ENCODE results near the gene TMTC1. TPM values are rescaled to one million over a fixed set of nuclear protein-coding genes. Genes with fewer than 3 reads are reported as not detected.

TMTC1 gene
- total RNA-seq, 1 donor: 3.8 TPM

DNA sequence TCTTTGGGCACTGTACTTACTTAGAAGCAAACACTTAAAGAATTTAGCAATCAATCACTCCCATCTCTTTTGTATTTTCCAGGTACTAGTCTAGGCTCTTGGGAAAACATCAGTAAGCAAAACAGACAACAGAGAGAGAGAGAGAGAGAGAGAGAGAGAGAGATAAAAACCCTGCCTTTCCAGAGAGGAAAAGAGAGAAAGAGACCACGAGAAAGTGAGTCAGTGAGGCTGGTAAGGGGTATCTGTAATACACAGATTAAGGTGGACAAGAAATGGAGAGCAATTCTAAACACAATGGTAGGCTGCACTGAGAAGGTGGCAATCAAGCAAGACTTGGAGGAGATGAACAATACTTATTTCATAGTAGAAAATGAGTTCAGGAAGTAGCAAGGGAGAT, 166.3 kb downstream of the TMTC1 start:
- H3K9me3 ChIP-seq (ENCODE audit: low read depth, low read length): no peaks in the 10 kb centered on the region
- no peaks in the 10 kb centered on the region for H3K4me1 ChIP-seq (ENCODE audit: insufficient read depth, low read length)
- no peaks in the 10 kb centered on the region for H3K27me3 ChIP-seq (ENCODE audit: insufficient read depth, low read length)
- no peak overlapping the region for H3K4me3 ChIP-seq (ENCODE audit: low read length)

DNA sequence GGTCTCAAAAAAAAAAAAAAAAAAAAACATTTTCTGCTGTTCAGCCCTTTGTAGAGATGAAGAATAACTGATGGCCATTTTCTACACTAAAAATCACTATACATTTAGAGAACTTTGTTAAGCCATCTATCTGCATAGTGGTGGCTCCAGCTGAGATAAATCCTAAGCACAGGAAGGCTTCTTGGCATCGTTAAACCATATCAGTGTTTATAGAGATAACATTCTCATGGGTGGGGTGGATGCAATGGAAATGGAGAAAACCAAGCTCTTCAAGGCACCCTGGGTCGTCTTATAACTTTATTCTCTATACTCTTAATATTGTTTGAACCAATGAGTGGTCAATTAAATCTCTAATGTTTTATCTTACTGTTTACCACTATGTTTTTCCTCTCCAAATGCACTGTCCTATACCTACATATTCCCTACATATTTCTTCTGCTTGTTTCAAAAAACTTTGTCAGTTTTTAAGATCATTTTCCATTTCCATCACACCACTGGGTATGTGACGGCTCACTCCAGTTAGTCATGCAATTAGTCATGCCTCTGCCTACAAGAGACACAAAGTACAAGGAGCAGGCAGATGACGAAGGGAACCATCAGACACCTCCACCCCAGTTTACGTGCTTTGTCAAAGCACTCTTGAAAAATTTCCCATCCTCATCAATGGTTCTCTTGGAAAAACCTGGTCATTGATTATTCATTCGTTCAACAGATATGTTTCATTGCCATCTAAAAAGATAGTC, 166.9 kb downstream of the TMTC1 start:
- no peaks in the 10 kb centered on the region for H3K4me1 ChIP-seq (ENCODE audit: insufficient read depth, low read length)
- no peaks in the 10 kb centered on the region for H3K27me3 ChIP-seq (ENCODE audit: insufficient read depth, low read length)

DNA sequence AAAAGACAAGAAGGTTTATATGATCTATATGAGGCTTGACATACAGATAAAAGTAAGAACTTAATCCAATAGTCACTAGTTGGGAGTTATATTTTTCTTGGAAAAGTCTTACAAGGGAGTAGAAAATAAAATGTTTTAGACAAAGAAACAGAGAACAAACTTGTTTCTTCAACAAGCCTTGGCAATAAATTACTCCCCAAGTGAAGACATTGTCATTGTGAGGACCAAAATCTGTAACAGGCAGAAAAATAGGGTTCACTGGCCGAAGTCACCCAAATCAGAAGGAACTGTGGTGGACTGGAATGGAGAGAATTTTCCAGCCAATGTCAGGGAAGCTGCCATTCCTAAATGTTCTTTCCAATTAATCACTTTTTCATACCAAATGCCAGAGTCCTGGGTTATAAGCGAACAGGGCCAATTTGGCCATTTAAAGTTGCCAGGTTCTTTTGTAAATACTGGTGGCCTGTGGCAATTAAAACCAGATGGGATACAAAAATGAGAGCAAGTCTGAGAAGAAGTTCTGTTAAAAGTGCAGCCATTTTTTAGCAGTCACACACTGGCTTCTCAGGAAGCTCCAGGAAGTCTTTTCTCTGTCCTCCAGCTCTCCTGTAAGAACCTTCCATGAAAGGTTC, 168.9 kb downstream of the TMTC1 start:
- H3K9me3 ChIP-seq (ENCODE audit: low read depth, low read length): no peaks in the 10 kb centered on the region
- H3K4me1 ChIP-seq (ENCODE audit: insufficient read depth, low read length): no peaks in the 10 kb centered on the region
- no peaks in the 10 kb centered on the region for H3K27me3 ChIP-seq (ENCODE audit: insufficient read depth, low read length)
- no peak overlapping the region for H3K4me3 ChIP-seq (ENCODE audit: low read length)

More for the DNA sequence above, 166.9 kb downstream of the TMTC1 start:
- Histone ChIP-seq H3K9me3 (ENCODE audit: low read depth, low read length) (no peaks in the 10 kb centered on the region), H3K4me3 (ENCODE audit: low read length) (no peak overlapping the region)

DNA sequence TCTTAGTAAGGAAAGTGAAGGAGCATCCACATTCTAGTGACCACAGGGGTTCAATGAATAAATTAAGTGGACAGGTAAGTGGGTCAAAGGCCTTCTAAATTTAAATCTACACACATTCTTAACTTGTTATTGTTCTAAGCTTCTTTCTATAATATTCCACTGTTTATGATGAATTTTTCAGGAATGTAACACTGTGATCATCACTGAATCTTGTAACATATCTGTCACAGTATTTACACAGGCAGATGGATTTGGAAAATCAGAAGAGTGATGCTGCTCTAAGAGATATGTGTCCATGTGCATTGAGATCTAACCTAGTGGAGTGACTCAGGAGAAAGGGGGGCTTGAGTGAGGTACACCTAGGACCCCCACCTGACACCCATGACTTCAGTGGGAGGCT, 170.8 kb downstream of the TMTC1 start:
- no peaks in the 10 kb centered on the region for H3K9me3 ChIP-seq (ENCODE audit: low read depth, low read length)
- H3K27me3 ChIP-seq (ENCODE audit: insufficient read depth, low read length): no peaks in the 10 kb centered on the region
- no peak overlapping the region for H3K4me3 ChIP-seq (ENCODE audit: low read length)
- H3K4me1 ChIP-seq (ENCODE audit: insufficient read depth, low read length): no peaks in the 10 kb centered on the region

DNA sequence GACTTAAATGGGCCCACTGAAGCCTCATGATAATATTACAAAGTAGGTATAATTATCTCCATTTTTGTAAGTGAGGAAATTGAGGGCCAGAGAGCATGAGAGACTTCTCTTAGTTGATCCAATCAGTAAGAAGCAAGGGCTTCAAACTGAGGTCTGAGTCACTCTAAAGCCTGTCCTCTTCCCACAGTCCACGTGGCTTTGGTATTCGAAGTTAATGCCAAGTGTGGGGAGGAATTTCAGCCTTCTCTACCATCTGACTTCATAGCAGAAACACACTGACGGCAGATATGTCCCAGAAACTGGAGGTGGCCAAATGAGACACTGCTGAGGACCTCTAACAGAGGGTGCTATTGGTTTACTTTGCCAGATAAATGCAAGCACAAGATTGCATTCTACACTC, 171.8 kb downstream of the TMTC1 start:
- Histone ChIP-seq H3K27me3 (ENCODE audit: insufficient read depth, low read length) (no peaks in the 10 kb centered on the region), H3K4me3 (ENCODE audit: low read length) (no peak overlapping the region), H3K4me1 (ENCODE audit: insufficient read depth, low read length) (no peaks in the 10 kb centered on the region), H3K9me3 (ENCODE audit: low read depth, low read length) (no peaks in the 10 kb centered on the region)

DNA sequence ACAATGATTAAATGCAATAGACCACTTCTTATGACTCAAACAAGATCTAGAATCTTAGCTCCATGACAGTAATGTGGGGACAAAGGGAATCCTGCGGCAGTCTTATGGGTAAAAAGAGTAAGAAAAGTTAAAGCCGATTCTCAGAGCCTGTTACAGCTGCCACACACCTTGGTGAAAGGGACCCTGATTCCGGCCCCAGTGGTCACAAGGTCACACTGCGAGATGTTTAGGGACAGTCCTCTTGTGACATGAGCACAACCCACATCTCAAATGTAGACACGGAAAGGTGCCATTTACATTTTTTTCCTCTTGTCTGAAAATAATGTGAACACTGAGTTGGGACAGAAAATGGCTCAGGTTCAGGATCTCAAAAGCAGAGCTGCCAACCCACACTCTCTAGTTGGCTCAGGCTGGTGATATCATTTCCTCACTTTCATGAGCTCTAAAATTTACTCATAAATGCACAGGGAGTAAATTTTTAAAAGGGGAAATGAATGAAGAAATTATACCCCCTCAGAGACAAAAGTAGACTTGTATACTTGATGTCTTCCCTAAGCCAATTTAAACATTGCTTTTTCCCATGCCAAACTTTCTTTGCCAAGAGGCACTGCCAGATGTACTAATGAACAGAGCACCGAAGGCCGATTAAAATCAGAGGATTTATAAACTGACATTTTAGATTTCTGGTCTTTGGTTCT, 173.1 kb downstream of the TMTC1 start:
- Histone ChIP-seq H3K4me3 (ENCODE audit: low read length) (no peak overlapping the region), H3K4me1 (ENCODE audit: insufficient read depth, low read length) (no peaks in the 10 kb centered on the region), H3K9me3 (ENCODE audit: low read depth, low read length) (no peaks in the 10 kb centered on the region), H3K27me3 (ENCODE audit: insufficient read depth, low read length) (no peaks in the 10 kb centered on the region)

DNA sequence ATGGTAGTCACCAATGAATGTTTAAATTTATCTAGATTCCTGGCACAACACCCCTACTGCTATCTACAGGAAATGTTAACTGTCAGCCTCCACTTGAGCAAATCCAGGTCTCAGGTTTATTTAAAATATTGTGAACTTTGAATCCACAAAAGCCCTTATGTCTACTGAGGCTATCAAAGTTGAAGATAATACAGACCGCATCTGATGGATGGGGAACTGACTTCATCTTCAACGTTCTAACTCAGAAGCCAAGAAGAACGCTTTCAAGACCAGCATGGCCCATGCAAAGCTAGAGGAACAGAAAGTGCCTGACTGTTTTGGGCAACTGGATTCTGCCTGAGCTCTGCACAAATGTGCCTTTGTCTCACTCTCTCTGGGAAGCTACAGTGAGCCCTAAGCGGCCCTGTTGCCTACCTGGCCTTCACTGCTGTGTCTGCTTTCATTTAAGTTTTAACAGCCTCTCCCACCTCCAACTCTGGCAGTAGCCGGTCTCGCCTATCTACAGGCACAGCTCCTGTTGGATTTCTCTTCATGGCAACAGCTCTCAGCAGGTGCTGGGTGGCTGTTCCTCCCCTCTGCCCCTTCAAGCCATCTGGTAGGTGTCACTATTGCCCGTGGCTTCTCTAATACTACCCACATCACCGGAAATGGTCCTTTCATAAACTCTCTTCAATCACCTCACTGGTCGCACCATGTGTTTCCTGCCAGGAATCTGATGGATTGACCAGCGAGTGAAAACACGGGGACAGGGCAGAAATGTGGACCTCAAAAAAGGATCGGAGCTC, 174.1 kb downstream of the TMTC1 start:
- Histone ChIP-seq H3K9me3 (ENCODE audit: low read depth, low read length) (no peaks in the 10 kb centered on the region), H3K27me3 (ENCODE audit: insufficient read depth, low read length) (no peaks in the 10 kb centered on the region), H3K4me1 (ENCODE audit: insufficient read depth, low read length) (no peaks in the 10 kb centered on the region), H3K4me3 (ENCODE audit: low read length) (no peak overlapping the region)

DNA sequence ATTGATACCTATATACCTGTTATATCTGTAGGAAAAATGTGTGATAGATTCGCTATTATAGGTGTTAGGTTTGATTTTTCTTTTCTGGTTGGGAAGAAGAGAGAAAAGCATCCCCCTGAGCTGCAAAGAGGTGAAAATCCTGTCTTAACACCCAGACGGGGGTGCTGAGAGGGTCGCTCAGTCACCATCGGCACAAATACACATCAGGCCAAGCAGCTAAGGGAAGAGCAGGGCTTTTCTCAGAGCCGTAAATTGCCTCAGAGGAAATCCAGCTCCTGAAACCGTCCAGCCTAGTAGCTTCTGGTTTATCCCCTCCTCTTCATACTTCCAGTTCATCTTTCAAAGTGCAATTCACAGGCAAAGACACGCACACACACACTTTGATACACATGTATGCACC, 175.2 kb downstream of the TMTC1 start:
- Histone ChIP-seq H3K9me3 (ENCODE audit: low read depth, low read length) (no peaks in the 10 kb centered on the region), H3K4me1 (ENCODE audit: insufficient read depth, low read length) (no peaks in the 10 kb centered on the region), H3K4me3 (ENCODE audit: low read length) (no peak overlapping the region), H3K27me3 (ENCODE audit: insufficient read depth, low read length) (no peaks in the 10 kb centered on the region)

DNA sequence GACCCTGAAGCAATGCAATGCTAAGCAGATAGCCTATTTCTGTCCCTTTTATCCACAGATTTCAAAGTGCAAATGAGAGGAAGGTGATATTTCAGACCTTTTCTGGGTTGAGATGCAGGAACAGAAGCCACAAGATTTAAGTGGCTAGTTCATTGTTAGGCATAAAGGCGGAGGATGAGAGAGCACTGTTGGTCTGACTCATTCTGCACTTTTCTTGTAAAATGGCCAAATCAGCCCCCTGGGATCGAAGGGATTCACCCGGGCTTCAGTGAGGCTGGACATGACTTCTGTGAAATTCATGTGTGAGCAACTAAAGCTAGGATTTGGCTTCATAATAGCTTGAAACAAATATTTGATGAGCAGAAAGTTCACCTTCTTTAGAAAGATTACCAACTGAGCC, 184.4 kb downstream of the TMTC1 start:
- Histone ChIP-seq H3K4me3 (ENCODE audit: low read length) (no peak overlapping the region), H3K27me3 (ENCODE audit: insufficient read depth, low read length) (no peaks in the 10 kb centered on the region), H3K9me3 (ENCODE audit: low read depth, low read length) (no peaks in the 10 kb centered on the region), H3K4me1 (ENCODE audit: insufficient read depth, low read length) (no peaks in the 10 kb centered on the region)

DNA sequence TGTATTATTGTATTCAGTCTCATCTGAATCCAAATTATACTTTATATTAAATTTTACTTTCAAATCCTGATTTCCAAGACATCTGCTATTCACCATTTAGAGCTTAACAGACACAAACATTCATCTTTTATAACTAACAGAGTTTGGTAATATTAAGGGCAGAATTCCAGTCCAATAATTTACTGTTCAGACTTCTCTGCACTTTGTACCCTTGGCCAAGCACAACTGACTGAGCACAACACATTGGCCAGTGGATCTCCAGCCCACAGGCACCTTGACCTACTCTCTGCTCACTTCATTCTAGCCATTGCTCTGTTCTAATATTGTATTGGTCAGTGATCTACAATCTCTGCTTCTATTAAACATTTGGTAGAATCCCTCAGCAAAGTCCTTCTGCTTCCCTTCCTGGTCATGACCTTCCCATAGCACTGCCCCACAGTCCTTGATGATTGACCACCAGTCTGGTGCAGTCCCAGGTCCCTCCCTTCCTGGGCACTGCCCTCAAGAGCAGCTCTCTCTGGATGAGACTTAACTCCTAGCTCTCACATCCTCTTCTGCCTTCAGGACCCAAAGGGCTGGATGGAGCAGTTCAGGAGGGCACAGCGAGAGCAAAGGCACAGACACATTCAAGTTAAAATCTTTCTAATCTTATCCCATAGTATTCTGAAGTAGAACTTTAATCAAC, 188.5 kb downstream of the TMTC1 start:
- H3K9me3 ChIP-seq (ENCODE audit: low read depth, low read length): no peaks in the 10 kb centered on the region
- peaks cover 3% of the 10 kb centered on the region for H3K27me3 ChIP-seq (ENCODE audit: insufficient read depth, low read length)
- no peak overlapping the region for H3K4me3 ChIP-seq (ENCODE audit: low read length)
- no peaks in the 10 kb centered on the region for H3K4me1 ChIP-seq (ENCODE audit: insufficient read depth, low read length)

DNA sequence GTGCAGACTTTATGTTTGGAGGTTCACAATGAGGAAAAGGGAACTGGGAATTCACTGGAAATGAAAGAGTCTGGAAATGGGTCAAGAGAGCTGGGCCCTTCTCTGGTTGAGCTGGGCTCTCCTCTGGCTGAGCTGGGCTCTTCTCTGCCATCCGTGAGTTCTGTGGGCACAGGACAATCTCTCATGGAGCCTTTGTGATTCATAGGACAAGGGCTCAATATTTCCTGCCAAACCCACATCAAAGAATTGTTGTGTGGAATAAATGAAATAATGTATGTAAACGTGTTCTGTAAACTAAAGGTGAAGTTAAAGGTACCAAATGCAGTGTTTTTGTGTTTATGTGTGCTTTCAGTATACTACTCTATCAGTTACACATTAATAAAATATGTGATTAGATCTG, 190.7 kb downstream of the TMTC1 start:
- Histone ChIP-seq H3K4me3 (ENCODE audit: low read length) (no peak overlapping the region), H3K27me3 (ENCODE audit: insufficient read depth, low read length) (peaks cover 3% of the 10 kb centered on the region), H3K9me3 (ENCODE audit: low read depth, low read length) (no peaks in the 10 kb centered on the region), H3K4me1 (ENCODE audit: insufficient read depth, low read length) (no peaks in the 10 kb centered on the region)

DNA sequence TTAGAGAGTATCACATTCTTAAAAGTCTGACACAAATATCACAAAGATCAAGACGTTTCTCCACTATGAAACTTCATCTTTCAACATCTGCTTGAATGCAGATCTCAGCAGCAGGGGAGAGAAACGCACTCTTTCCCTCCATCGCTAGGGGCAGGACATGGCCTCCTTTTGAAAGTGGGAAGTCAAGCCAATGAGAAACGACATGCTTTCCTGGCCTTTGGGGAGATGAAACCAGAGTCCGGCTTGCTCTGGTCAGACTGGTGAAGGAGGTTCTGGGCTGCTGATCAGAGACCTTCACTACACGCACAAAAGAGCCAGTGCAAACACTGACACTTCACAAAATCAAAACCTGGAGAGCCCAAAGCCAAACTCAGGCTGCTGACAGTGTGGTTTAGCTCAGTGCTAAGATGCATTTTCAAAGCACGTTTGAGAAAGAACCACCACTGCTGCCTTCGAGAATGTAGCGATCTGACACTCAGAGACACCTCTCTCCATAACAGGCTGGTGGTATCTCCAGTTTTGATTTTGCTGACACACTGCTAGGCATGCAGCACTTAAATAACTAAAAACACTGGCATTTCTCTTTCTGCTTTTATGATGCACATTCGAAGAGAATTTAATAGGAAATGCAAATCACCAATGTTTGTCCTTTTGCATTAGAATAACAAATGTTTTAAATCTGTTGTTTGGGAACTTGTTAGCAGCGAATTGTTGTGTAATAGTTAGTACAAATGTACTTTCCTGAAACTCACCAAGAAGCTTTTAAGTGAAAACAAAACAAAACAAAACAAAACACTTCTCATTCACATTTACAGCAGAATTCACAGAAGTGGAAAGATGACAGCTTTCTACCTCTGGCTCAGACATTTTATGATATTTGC, 192.4 kb downstream of the TMTC1 start:
- Histone ChIP-seq H3K9me3 (ENCODE audit: low read depth, low read length) (no peaks in the 10 kb centered on the region), H3K27me3 (ENCODE audit: insufficient read depth, low read length) (peaks cover 3% of the 10 kb centered on the region), H3K4me3 (ENCODE audit: low read length) (no peak overlapping the region), H3K4me1 (ENCODE audit: insufficient read depth, low read length) (no peaks in the 10 kb centered on the region)

DNA sequence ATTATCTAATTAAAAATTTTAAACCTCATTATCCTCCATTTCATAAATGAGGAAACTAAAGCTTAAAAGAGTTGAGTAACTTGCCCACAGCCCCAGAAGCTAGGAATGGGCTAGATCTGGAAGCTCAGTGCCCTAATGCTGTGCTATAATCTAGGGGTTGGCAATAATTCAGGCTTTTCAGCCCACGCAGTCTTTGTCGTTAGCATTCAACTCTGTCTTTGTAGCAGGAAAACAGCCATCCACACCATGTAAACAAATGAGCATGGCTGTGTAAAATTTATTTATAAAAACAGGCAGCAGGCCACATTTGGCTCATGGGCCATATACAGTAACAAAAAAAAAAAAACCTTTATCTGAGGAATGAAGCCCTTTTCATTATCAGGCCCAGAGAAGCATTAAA, 193.9 kb downstream of the TMTC1 start:
- peaks cover 3% of the 10 kb centered on the region for H3K27me3 ChIP-seq (ENCODE audit: insufficient read depth, low read length)
- H3K9me3 ChIP-seq (ENCODE audit: low read depth, low read length): no peaks in the 10 kb centered on the region
- no peak overlapping the region for H3K4me3 ChIP-seq (ENCODE audit: low read length)
- no peaks in the 10 kb centered on the region for H3K4me1 ChIP-seq (ENCODE audit: insufficient read depth, low read length)

DNA sequence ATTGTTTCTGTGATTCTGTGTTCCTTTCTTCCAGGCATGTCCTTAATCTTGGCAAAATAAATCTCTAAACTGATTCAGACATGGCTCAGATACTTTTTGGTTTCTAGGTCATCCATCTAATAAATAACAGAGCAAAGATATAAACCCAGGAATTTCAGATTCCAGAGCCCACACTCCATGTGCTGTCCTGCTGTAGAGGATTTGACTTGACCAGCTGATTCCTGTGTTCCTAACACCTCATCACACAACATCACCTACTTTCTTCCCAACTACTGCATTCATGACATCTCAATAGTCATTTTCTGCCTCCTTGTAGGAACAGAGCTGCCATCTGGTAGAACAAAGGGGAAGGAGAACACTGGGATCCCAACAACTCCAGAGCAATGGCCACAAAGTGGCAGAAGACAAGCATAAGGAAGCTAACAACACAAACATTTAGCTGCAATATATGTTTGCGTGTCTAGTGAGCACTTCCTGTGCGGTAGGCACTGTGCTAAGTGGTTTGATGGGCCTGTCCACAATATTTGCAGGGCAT, 194.4 kb downstream of the TMTC1 start:
- peaks cover 3% of the 10 kb centered on the region for H3K27me3 ChIP-seq (ENCODE audit: insufficient read depth, low read length)
- no peaks in the 10 kb centered on the region for H3K9me3 ChIP-seq (ENCODE audit: low read depth, low read length)
- no peaks in the 10 kb centered on the region for H3K4me1 ChIP-seq (ENCODE audit: insufficient read depth, low read length)
- no peak overlapping the region for H3K4me3 ChIP-seq (ENCODE audit: low read length)

Data from mononuclear cell (primary cell).